HG03064 (cell line): ENCODE data around the gene ANKRD12.

Experiments used
- ATAC-seq: cut with Tn5 transposase; IDR thresholded peaks from one replicate; pipeline ENCODE4 v1.9.1; 2021; ENCODE audit warnings: low read depth; ENCODE audit not compliant: unreplicated experiment

ANKRD12 gene

GRCh38 chr18:9278028-9278427 lies 141.4 kb downstream of the ANKRD12 start:
- ATAC-seq, result no peak

- no peak for ATAC-seq
Observed at GRCh38 chr18:9280849-9281248, 144.3 kb downstream of the ANKRD12 start.

GRCh38 chr18:9281780-9282179 lies 145.2 kb downstream of the ANKRD12 start:
- no peak for ATAC-seq

- ATAC-seq, result no peak
Observed at GRCh38 chr18:9283791-9284190, 147.2 kb downstream of the ANKRD12 start.

GRCh38 chr18:9285604-9286003 lies 149.0 kb downstream of the ANKRD12 start:
- ATAC-seq, result no peak

- no peak for ATAC-seq
Observed at GRCh38 chr18:9287036-9287435, 150.5 kb downstream of the ANKRD12 start.

GRCh38 chr18:9289698-9290097 lies 153.1 kb downstream of the ANKRD12 start:
- ATAC-seq, result no peak

GRCh38 chr18:9290156-9290555 lies 153.6 kb downstream of the ANKRD12 start:
- no peak for ATAC-seq

- no peak for ATAC-seq
Observed at GRCh38 chr18:9292047-9292446, 155.5 kb downstream of the ANKRD12 start.

- ATAC-seq, result no peak
Observed at GRCh38 chr18:9293948-9294347, 157.4 kb downstream of the ANKRD12 start.

GRCh38 chr18:9296233-9297006 lies 159.8 kb downstream of the ANKRD12 start:
- ATAC-seq, result no peak

GRCh38 chr18:9297007-9297393 lies 160.4 kb downstream of the ANKRD12 start:
- ATAC-seq, result no peak

GRCh38 chr18:9304388-9305070 lies 167.9 kb downstream of the ANKRD12 start:
- ATAC-seq, result no peak

GRCh38 chr18:9319333-9319732 lies 182.8 kb downstream of the ANKRD12 start:
- no peak for ATAC-seq

- ATAC-seq, result no peak
Observed at GRCh38 chr18:9321017-9321452, 184.5 kb downstream of the ANKRD12 start.

GRCh38 chr18:9321736-9322135 lies 185.2 kb downstream of the ANKRD12 start:
- no peak for ATAC-seq

GRCh38 chr18:9322744-9323143 lies 186.2 kb downstream of the ANKRD12 start:
- no peak for ATAC-seq

GRCh38 chr18:9323750-9324445 lies 187.3 kb downstream of the ANKRD12 start:
- no peak for ATAC-seq

GRCh38 chr18:9325716-9326115 lies 189.1 kb downstream of the ANKRD12 start:
- ATAC-seq, result no peak

- ATAC-seq, result no peak
Observed at GRCh38 chr18:9328776-9329175, 192.2 kb downstream of the ANKRD12 start.

GRCh38 chr18:9329471-9329870 lies 192.9 kb downstream of the ANKRD12 start:
- ATAC-seq, result no peak
